ENCODE results near the gene PCNX2. TPM values are rescaled to one million over a fixed set of nuclear protein-coding genes. Genes with fewer than 3 reads are reported as not detected.

PCNX2 gene
- polyA plus RNA-seq (ENCODE audit: insufficient read length) = 16.1 TPM
- long read RNA-seq, donor 1 = 0 reads
- long read RNA-seq, donor 2 = 0 reads
- long read RNA-seq, donor 3 = 0 reads
- long read RNA-seq, donor 4 = 0 reads
- long read RNA-seq, donor 5 = 0 reads
- long read RNA-seq, donor 6 = 0 reads
- long read RNA-seq, donor 7 = 0 reads
- long read RNA-seq, donor 8 = 0 reads

GRCh38 chr1:233295237-233295974 is at the start of gene PCNX2:
PCNX2 (minus strand) TSS chr1:233295725; CDS start chr1:233295478, 247 bp downstream.
- DNase-seq = peak; percentile 47

GRCh38 chr1:233343262-233343661 is 47.7 kb upstream of the PCNX2 start:
- DNase-seq = no peak

DNA sequence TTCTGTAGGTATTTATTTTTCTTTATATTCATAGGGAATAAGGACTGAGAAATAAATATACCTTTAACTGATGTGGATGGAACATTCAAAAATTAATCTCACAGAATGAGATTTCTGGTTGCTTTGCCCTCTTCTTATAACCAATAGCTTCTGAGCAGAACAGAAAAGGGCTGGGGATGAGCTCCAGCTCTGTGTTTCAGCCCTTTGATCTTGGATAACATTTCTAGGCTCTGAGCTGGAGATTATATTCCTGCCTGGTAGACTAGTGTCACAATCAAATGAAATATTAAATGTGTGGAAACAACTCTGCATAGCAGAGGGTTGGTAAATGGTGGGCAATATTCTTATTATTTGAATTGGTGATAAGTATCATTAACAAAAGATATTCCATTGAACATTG is 46.6 kb upstream of the PCNX2 start:
- no peak for DNase-seq

DNA sequence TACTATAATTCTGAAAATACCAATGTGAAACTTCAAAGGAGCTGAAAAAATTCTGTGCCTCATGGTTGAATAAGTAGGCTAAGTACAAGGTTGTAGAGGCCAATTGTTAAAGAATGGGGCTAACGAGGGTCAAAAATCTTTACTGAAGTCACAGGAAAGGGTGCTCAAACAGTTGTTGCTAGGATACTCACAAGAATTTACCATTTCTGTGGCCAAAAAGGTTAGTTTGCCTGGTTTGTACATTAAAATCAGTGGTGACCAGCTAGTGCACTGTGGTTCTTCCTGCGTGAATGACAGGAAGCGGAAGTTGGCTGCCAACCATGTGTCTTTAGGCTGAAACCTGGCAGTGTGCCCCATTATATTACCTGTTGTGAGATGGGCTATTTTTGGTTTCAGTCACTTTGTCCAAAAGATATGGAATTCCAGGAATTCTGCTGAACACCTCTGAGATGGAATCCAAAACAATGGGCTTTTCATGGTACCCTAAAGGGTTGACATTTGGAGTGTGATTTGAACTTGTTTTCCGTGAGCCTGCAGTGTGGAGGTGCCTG is 45.5 kb upstream of the PCNX2 start:
- no peak for DNase-seq

- DNase-seq = no peak
These were observed 44.6 kb upstream of the PCNX2 start for GRCh38 chr1:233340031-233340555.

DNA sequence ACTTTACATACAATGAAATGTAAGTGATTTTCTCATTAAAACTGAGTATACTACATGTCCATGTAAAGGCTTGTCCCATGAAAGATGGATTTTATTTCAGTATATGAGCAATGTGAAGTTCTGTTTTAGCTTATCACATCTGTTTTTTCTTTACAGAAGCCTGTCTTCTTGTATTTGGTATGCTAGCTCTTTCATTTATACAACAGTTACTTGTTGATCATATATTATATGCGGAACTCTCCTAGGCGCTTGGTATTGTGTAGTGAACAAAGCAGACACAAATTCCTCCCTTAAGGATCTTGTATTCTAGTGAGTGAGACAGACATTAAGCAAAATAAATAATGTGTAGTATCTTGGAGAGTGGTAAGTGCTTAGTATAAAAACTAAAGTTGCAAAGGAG is 42.6 kb upstream of the PCNX2 start:
- no peak for DNase-seq

GRCh38 chr1:233337505-233337904 is 42.0 kb upstream of the PCNX2 start:
- no peak for DNase-seq

DNA sequence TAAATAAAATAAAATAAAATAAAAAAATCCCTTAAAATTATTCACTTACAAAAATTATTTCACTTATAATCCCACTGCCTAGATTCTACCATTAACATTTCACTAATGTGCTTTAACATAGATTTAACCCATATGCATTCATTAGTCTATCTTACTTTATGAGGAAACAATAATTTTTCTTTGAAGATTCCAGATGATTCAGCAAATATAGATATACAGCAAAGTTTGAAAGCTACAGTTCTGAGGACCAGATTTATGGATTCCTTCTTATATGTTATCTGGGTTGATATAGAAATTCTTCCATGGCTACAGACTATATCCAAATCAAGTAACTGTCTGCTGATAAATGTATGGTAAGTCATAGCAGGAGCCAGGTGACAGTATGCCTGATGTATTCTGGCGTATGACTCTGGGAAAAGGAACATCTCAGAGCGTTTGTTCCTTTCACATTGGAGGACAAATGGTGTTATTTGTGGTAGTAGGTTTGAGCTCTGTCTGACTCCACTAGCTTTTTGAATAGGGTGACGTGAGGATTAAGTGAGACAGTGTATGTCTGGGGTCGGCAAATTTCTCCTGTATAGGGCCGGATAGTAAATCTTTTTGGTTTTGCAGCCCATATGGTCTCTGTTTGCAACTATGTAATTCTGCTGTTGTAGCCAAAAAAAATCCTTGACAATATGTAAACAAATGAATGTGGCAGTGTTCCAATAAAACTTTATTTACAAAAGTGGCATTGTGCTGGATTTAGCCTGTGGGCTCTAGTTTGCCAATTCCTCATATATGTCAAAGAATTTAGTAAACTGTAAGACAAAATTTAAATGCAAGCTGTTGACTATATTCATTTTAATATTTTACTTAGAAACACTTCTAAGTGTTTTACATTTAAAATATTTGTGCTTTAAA is 41.3 kb upstream of the PCNX2 start:
- no peak for DNase-seq

DNA sequence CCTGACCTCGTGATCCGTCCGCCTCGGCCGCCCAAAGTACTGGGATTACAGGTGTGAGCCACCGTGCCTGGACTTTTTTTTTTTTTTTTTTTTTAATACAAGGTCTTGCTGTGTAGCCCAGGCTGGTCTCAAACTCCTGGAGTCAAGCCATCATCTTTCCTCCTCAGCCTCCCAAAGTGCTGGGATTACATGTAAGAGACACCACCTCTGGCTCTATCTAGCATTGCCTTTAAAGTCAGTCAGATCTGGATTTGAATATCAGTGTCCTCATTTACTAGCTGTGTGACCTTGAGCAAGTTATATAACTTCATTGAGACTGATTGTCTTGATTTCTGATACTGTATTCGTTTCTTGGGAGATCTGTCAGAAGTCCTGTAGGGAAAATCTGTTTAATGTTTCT is 38.6 kb upstream of the PCNX2 start:
- DNase-seq = no peak

DNA sequence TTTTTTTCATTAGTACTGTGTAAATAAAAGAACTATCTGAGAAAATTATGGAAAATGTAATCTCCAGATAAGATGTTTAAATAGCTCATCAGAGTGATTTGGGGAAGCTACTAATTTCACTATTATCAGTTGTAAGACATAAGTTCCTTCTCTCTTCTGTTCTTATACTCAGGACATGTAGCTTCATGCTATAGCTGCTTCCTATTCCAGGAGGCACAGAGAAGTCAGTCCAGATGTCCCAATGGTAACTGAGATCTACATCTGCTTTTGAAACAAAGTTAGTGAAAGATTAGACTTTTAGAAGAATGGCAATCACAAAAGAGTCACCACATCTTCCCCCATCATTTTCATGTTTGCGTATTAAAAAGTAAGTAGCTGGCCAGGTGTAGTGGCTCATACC is 37.6 kb upstream of the PCNX2 start:
- no peak for DNase-seq

GRCh38 chr1:233331676-233332519 is 36.4 kb upstream of the PCNX2 start:
- DNase-seq = no peak

DNA sequence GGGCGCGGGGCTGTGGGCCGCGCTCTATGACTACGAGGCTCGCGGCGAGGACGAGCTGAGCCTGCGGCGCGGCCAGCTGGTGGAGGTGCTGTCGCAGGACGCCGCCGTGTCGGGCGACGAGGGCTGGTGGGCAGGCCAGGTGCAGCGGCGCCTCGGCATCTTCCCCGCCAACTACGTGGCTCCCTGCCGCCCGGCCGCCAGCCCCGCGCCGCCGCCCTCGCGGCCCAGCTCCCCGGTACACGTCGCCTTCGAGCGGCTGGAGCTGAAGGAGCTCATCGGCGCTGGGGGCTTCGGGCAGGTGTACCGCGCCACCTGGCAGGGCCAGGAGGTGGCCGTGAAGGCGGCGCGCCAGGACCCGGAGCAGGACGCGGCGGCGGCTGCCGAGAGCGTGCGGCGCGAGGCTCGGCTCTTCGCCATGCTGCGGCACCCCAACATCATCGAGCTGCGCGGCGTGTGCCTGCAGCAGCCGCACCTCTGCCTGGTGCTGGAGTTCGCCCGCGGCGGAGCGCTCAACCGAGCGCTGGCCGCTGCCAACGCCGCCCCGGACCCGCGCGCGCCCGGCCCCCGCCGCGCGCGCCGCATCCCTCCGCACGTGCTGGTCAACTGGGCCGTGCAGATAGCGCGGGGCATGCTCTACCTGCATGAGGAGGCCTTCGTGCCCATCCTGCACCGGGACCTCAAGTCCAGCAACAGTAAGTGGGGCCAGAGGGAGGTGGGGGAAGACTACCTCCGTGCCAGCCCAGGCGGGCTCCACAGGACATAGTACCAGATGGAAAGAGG is 32.8 kb upstream of the PCNX2 start:
- no peak for DNase-seq

DNA sequence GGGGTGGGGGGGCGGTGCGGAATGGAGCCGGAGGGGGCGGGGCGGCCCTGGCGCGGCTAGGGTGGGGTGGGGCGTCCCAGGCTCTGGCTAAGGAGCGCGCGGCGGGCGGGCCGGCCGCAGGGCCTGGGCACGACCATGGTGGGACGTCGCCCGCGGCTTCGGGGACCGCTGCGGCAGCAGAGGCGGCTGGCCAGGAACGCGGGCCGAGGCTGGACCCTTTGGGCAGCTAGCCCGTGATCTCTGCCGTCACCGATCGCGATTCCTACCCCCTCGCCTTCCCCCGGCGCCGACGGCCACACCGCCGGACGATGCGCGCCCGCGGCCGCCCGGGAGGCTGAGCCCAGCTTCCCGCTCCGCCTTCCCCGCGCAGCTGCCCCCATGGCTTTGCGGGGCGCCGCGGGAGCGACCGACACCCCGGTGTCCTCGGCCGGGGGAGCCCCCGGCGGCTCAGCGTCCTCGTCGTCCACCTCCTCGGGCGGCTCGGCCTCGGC is 32.2 kb upstream of the PCNX2 start, which contains the start of gene MAP3K21:
MAP3K21 (plus strand) TSS at position 74 of the 491 bp plus-strand sequence; CDS start at position 379, 305 bp downstream.
- DNase-seq = no peak

GRCh38 chr1:233326811-233327650 is 31.5 kb upstream of the PCNX2 start:
- peak; percentile 80 for DNase-seq

DNA sequence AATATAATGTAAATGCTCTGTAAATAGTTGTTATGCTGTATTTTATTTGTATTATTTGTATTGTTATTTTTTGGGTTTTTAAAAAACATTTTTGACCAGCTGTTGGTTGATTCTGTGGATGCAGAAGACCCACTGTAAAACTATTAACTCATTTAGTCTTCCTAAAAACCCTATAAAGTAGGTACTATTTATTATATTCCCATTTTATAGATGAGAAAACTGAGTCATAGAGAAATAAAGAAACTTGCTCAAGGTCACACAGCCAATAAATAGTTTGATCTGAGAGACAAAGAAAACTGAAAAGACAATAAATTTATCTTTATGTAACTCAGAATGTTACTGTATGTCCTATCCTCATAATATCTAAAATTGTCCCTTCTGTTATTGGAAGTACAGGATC is 30.8 kb upstream of the PCNX2 start:
- DNase-seq = no peak

DNA sequence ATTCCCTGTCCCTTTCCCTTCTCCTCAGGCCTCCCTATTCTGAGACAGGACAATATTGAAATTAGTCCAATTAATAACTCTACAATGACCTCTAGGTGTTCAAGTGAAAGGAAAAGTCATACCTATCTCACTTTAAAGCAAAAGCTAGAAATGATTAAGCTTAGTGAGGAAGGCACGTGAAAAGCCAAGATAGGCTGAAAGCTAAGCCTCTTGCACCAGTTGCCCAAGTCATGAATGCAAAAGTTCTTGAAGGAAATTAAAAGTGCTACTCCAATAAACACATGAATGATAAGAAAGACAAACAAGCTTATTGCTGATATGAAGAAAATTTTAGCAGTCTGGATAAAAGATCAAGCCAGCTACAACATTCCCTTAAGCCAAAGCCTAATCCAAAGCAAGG is 28.2 kb upstream of the PCNX2 start:
- no peak for DNase-seq

DNA sequence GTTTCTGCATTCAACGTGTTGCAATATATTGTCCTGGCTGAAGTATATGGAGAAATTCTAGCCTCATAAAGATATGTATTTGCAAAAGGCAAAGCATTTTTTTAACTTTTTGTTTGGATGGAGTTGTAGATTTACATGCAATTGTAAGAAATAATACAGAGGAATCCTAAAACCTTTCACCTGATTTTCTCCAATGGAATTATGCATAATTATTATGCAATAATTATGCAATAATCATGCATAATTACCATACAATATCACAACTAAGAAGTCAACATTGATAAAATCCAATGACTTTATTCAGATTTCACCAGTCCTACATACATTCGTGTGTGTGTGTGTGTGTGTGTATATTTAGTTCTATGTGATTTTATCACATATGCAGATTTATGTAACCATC is 24.5 kb upstream of the PCNX2 start:
- no peak for DNase-seq

GRCh38 chr1:233319272-233319671 is 23.7 kb upstream of the PCNX2 start:
- DNase-seq = no peak

- no peak for DNase-seq
These were observed 20.9 kb upstream of the PCNX2 start for GRCh38 chr1:233316473-233316872.
